HCT116 (cell line): ENCODE data around the gene NCOA6. TPM values are rescaled to one million over a fixed set of nuclear protein-coding genes. Genes with fewer than 3 reads are reported as not detected.

Source experiments
- ATAC-seq: fragments of 200-7000 bp; cut with Tn5 transposase; 2 replicates; pipeline ENCODE4 v1.9.1; 2020; ENCODE audit warnings: mild to moderate bottlenecking, moderate library complexity
- BruUV-seq: library from RNA; stranded (reverse); fragments of 400-500 nt; replicated peaks from 2 replicates; lab custom pipeline; 2021; lab: Mats Ljungman, UMichigan
- CTCF ChIA-PET: fragments of 300-600 bp; sonication (Branson Sonifier 250); formaldehyde crosslinking; loops from one replicate; lab custom pipeline; 2021; ENCODE audit warnings: antibody characterized with exemption; lab: Charles Lee
- POLR2A ChIA-PET: fragments of 300-600, 350-600 bp; sonication (Branson Sonifier 250); formaldehyde crosslinking; loops from one replicate; lab custom pipeline; 2021; ENCODE audit warnings: antibody characterized with exemption; lab: Charles Lee
- RAD21 ChIA-PET, 2 experiments: fragments of 300-600 bp; sonication (Branson Sonifier 250); formaldehyde crosslinking; loops; one replicate each; lab custom pipeline; 2023; ENCODE audit warnings: low total read pairs in 2 of 2; ENCODE audit not compliant: uncharacterized antibody in 2 of 2, unreplicated experiment in 2 of 2, low non-redundant PET in 1 of 2; lab: Charles Lee
- DNase-seq: peaks from one replicate; pipeline ENCODE4 v3.0.0-alpha.2; 2010; ENCODE audit warnings: low read depth, low spot score
- H2AFZ ChIP-seq: fragments of 200-600 bp; shearing (Covaris generic), sonication (generic); 2 replicates; pipeline ENCODE4 v1.6.1; 2017; ENCODE audit warnings: low read depth, mixed run types, mixed read lengths, antibody characterized with exemption, low read length; ENCODE audit not compliant: poor library complexity, severe bottlenecking
- H3K27ac ChIP-seq: 2 replicates; pipeline ENCODE4 v1.5.1; 2012; ENCODE audit warnings: low read depth, low read length
- H3K27me3 ChIP-seq: fragments of 200-600 bp; sonication (generic); 2 replicates; pipeline ENCODE4 v1.6.1; 2016; ENCODE audit warnings: mixed run types, low read length, mixed read lengths; ENCODE audit not compliant: insufficient read depth
- H3K36me3 ChIP-seq, 2 experiments: fragments of 200-500 bp in 1 of 2; fragments of 200-600 bp in 1 of 2; sonication (Bioruptor generic) in 1 of 2; sonication (generic) in 1 of 2; 2 replicates each; pipeline versions ENCODE4 v1.5.1 to v1.6.1; 2014 to 2016; ENCODE audit warnings: low read length in 2 of 2, inconsistent platforms in 1 of 2, mixed read lengths in 1 of 2, mixed run types in 1 of 2; ENCODE audit not compliant: insufficient read depth in 2 of 2, control insufficient read depth in 1 of 2
- H3K4me1 ChIP-seq, 2 experiments: fragments of 200-600 bp in 1 of 2; sonication (generic) in 1 of 2; 2 replicates each; pipeline versions ENCODE4 v1.5.1 to v1.6.1; 2012 to 2017; ENCODE audit warnings: low read length in 2 of 2, inconsistent platforms in 1 of 2, mild to moderate bottlenecking in 1 of 2, mixed read lengths in 1 of 2, mixed run types in 1 of 2, moderate library complexity in 1 of 2; ENCODE audit not compliant: insufficient read depth in 2 of 2, control insufficient read depth in 1 of 2
- H3K4me2 ChIP-seq: fragments of 200-600 bp; sonication (generic); 2 replicates; pipeline ENCODE4 v1.6.1; 2017; ENCODE audit warnings: mixed run types, low read length, mixed read lengths
- H3K4me3 ChIP-seq, 2 experiments: fragments of 200-600 bp in 1 of 2; sonication (generic) in 1 of 2; replicated peaks in 1 of 2; 2 replicates each; pipeline ENCODE4 v1.5.1; 2011 to 2016; ENCODE audit warnings: low read length in 2 of 2, control low read depth in 1 of 2, low read depth in 1 of 2, mild to moderate bottlenecking in 1 of 2, mixed read lengths in 1 of 2, mixed run types in 1 of 2
- H3K79me2 ChIP-seq: fragments of 200-600 bp; sonication (generic); 2 replicates; pipeline ENCODE4 v1.6.1; 2017; ENCODE audit warnings: mild to moderate bottlenecking, mixed run types, low read length, moderate library complexity, mixed read lengths; ENCODE audit not compliant: insufficient read depth
- H3K9ac ChIP-seq: fragments of 200-600 bp; sonication (generic); 2 replicates; pipeline ENCODE4 v1.6.1; 2016; ENCODE audit warnings: low read length, mixed read lengths
- H3K9me2 ChIP-seq: fragments of 200-600 bp; sonication (generic), shearing (Covaris generic); 2 replicates; pipeline ENCODE4 v1.6.1; 2017; ENCODE audit warnings: mixed run types, mild to moderate bottlenecking, moderate library complexity; ENCODE audit not compliant: insufficient read depth
- H3K9me3 ChIP-seq, 2 experiments: fragments of 200-500 bp in 1 of 2; fragments of 200-600 bp in 1 of 2; sonication (Bioruptor generic) in 1 of 2; sonication (generic) in 1 of 2; 2 replicates each; pipeline ENCODE4 v1.6.1; 2014 to 2017; ENCODE audit warnings: low read length in 2 of 2, mixed read lengths in 2 of 2, inconsistent platforms in 1 of 2, low read depth in 1 of 2, mild to moderate bottlenecking in 1 of 2, mixed run types in 1 of 2, moderate library complexity in 1 of 2; ENCODE audit not compliant: control insufficient read depth in 1 of 2, insufficient read depth in 1 of 2
- H4K20me1 ChIP-seq: fragments of 200-600 bp; sonication (generic), shearing (Covaris generic); 2 replicates; pipeline ENCODE4 v1.6.1; 2017; ENCODE audit warnings: mixed run types, mild to moderate bottlenecking, moderate library complexity; ENCODE audit not compliant: insufficient read depth
- CBX3 ChIP-seq: IDR thresholded peaks from 2 replicates; pipeline ENCODE4 v1.6.1; 2012; ENCODE audit warnings: low read depth
- ELF1 ChIP-seq: IDR thresholded peaks from 2 replicates; pipeline ENCODE4 v1.6.1; 2012; ENCODE audit warnings: low read depth, borderline replicate concordance
- EZH2 ChIP-seq: fragments of 200-600 bp; sonication (generic); IDR thresholded peaks from 2 replicates; pipeline ENCODE4 v1.6.1; 2017; ENCODE audit warnings: antibody characterized with exemption, mixed run types
- EZH2phosphoT487 ChIP-seq: fragments of 200-600 bp; IDR thresholded peaks from 2 replicates; pipeline ENCODE4 v1.6.1; 2018; ENCODE audit warnings: antibody characterized with exemption, borderline replicate concordance
- JUND ChIP-seq: IDR thresholded peaks from 2 replicates; pipeline ENCODE4 v1.6.1; 2012
- REST ChIP-seq: IDR thresholded peaks from 2 replicates; pipeline ENCODE4 v1.6.1; 2012; ENCODE audit warnings: low read depth
- SP1 ChIP-seq: IDR thresholded peaks from 2 replicates; pipeline ENCODE4 v1.6.1; 2012; ENCODE audit warnings: low read depth
- SRF ChIP-seq: IDR thresholded peaks from 2 replicates; pipeline ENCODE4 v1.6.1; 2012; ENCODE audit warnings: low read depth
- YY1 ChIP-seq: IDR thresholded peaks from 2 replicates; pipeline ENCODE4 v1.6.1; 2011; ENCODE audit warnings: low read length, low read depth, moderate library complexity, mild to moderate bottlenecking; ENCODE audit not compliant: insufficient replicate concordance; ENCODE audit errors: extremely low read depth
- ZBTB33 ChIP-seq: IDR thresholded peaks from 2 replicates; pipeline ENCODE4 v1.6.1; 2011; ENCODE audit warnings: mild to moderate bottlenecking, low read length, moderate library complexity; ENCODE audit not compliant: insufficient replicate concordance; ENCODE audit errors: extremely low read depth
- intact Hi-C: fragments of 100-400 bp; cut with micrococcal nuclease; formaldehyde crosslinking; loops from 2 replicates; pipeline ENCODE4 v1.10.0; 2022
- total RNA-seq: library from RNA; stranded (reverse); gene quantifications from one replicate; pipeline ENCODE4 v1.2.1, GENCODE V29; 2021; ENCODE audit not compliant: unreplicated experiment
- TF ChIP-seq, protein P1 (sequence below): IDR thresholded peaks from 2 replicates; pipeline ENCODE4 v1.6.1; 2012
- TF ChIP-seq, protein P2 (sequence below): IDR thresholded peaks from 2 replicates; pipeline ENCODE4 v1.6.1; 2012

NCOA6 gene
- total RNA-seq, 1 experiment from 2014 or later = 24.8 TPM

DNA sequence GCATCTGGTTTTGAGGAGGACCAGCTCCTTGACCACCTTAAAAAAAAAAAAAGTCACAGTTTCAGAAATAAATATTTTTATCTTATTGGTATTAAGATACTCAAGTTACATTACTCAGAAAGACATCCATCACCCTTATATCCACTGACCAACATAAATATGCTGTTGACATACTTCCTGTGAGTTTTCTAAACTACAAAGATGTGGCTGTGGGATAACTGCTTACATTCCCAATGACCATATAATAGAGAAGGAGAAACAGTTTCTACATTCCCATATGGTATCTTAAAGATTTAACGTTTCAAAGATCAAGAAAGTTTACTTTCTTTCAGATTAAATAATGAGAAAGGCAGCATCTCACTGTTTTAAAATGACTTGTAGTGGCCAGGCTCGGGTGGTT lies 75.0 kb downstream of the NCOA6 start:
- no peak overlapping the region for H2AFZ ChIP-seq
- H3K4me2 ChIP-seq = no peak overlapping the region
- ChIA-PET CTCF (interaction anchor here (1.0 kb wide), 1 partner anchor 19 kb away, joined by 3 read pairs; no protein-coding TSS in a partner anchor), RAD21 (no interaction called here), POLR2A (no interaction called here)
- no peaks in the 10 kb centered on the region for H4K20me1 ChIP-seq
- H3K9me2 ChIP-seq = no peaks in the 10 kb centered on the region
- H3K9ac ChIP-seq = no peak overlapping the region
- ATAC-seq = no peak
- H3K27ac ChIP-seq = no peak overlapping the region
- H3K36me3 ChIP-seq = peaks cover 27 to 35% of the 10 kb centered on the region in 2 experiments
- no peak overlapping the region for H3K4me3 ChIP-seq
- TF ChIP-seq ELF1 = no peak
- no peak for TF ChIP-seq ZBTB33
- no peak for TF ChIP-seq JUND
- TF ChIP-seq SP1 = no peak
- TF ChIP-seq, protein P1, sequence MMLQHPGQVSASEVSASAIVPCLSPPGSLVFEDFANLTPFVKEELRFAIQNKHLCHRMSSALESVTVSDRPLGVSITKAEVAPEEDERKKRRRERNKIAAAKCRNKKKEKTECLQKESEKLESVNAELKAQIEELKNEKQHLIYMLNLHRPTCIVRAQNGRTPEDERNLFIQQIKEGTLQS = no peak
- H3K79me2 ChIP-seq = no peaks in the 10 kb centered on the region
- intact Hi-C loops = no loop called here
- no peaks in the 10 kb centered on the region for H3K9me3 ChIP-seq
- BruUV-seq = no TSS peak
- no peaks in the 10 kb centered on the region for H3K27me3 ChIP-seq
- no peaks in the 10 kb centered on the region for H3K4me1 ChIP-seq
- no peak for DNase-seq

DNA sequence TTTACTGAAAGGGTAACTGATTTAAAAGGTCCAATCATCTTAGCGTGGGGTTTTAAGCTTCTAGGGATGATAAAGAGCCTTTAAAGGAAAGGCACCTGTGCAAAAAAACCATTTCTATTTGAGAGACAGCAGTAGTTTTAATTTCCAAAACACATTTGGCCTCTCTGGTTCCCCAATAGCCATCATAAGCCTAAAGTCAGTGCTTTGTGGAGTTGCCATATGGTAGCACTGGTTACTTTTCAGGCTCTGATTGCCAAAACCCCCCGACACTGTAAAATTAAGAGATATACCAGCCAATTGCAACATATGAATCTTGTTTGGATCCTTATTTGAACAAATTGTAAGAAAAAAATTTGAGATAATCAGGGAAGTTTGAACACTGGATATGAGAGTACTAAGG lies 76.7 kb downstream of the NCOA6 start:
- ChIA-PET RAD21 (no interaction called here), CTCF (no interaction called here), POLR2A (no interaction called here)
- no peaks in the 10 kb centered on the region for H4K20me1 ChIP-seq
- H3K4me3 ChIP-seq = no peak overlapping the region
- peaks cover 25 to 31% of the 10 kb centered on the region in 2 experiments for H3K36me3 ChIP-seq
- H3K27ac ChIP-seq = no peak overlapping the region
- H2AFZ ChIP-seq = no peak overlapping the region
- no peak overlapping the region for H3K4me2 ChIP-seq
- DNase-seq (no peak), ATAC-seq (no peak)
- H3K9ac ChIP-seq = no peak overlapping the region
- no peaks in the 10 kb centered on the region for H3K79me2 ChIP-seq
- no peaks in the 10 kb centered on the region for H3K4me1 ChIP-seq
- BruUV-seq = no TSS peak
- no peaks in the 10 kb centered on the region for H3K9me3 ChIP-seq
- TF ChIP-seq CBX3 = no peak
- no peak for TF ChIP-seq EZH2
- TF ChIP-seq, protein P1 = no peak
- no peak for TF ChIP-seq SRF
- TF ChIP-seq, protein P2, sequence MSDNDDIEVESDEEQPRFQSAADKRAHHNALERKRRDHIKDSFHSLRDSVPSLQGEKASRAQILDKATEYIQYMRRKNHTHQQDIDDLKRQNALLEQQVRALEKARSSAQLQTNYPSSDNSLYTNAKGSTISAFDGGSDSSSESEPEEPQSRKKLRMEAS = no peak
- TF ChIP-seq JUND = no peak
- TF ChIP-seq YY1 = no peak
- no peak for TF ChIP-seq REST
- TF ChIP-seq EZH2phosphoT487 = no peak
- intact Hi-C loops = no loop called here
- H3K27me3 ChIP-seq = no peaks in the 10 kb centered on the region
- H3K9me2 ChIP-seq = no peaks in the 10 kb centered on the region
